NCI-H146 treated with DMSO at 0.1 percent for 48 hours (cell line): ENCODE measurements around the gene IL1RAP.
"Not testable (repeated sequence)": the region's sequence is repeated elsewhere in the genome, so short reads cannot be mapped to it uniquely, and the experiment has no call there.

ENCODE experiments used
- DNase-seq: peaks from one replicate; lab custom pipeline; 2025; ENCODE audit not compliant: unreplicated experiment; lab: John Stamatoyannopoulos, UW

IL1RAP gene, protein sequence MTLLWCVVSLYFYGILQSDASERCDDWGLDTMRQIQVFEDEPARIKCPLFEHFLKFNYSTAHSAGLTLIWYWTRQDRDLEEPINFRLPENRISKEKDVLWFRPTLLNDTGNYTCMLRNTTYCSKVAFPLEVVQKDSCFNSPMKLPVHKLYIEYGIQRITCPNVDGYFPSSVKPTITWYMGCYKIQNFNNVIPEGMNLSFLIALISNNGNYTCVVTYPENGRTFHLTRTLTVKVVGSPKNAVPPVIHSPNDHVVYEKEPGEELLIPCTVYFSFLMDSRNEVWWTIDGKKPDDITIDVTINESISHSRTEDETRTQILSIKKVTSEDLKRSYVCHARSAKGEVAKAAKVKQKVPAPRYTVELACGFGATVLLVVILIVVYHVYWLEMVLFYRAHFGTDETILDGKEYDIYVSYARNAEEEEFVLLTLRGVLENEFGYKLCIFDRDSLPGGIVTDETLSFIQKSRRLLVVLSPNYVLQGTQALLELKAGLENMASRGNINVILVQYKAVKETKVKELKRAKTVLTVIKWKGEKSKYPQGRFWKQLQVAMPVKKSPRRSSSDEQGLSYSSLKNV

DNA sequence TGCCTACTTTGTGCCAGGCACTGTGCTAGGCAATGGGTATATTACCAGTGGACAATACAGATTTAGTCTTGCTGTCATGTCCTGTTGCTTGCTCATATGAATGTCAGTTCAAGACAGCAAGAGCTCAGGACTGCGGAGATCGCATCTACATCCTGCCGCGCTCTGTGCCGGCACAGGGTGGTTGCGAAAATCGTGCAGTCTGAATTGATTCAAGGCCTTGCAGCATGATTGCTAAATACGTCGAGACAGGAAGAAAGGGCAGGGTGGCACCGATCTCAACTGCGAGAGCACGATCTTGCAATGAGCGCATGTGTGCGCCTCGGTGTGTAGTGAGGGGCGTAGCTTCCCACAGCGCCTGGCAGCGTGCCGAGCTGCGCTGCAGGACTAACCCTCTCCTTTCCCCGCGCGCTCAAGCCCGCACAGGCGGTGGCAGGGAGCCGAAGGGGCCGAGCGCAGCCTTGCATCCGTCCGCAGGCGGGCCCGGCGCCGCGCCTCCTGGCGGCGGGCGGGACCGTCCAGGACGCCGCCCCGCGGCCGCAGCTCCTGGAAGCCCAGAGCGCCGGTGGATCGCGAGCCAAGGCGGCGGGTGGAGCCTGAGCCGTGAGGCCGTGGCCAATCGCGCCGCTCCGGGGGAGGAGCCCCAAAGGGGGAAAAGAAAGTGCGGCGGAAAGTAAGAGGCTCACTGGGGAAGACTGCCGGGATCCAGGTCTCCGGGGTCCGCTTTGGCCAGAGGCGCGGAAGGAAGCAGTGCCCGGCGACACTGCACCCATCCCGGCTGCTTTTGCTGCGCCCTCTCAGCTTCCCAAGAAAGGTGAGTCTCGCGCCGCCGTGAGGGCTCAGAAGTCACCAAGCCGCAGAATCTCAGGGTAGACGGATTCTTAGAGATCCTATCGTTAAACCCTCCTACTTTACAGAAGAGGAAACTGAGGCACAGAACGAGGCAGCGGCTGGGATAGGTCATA, at the start of gene IL1RAP:
Gene IL1RAP, plus strand, starts transcription at position 677 of the 962 bp plus-strand sequence. CDS start 50,205 bp downstream, outside the sequence.
- DNase-seq: peak; percentile 95

DNA sequence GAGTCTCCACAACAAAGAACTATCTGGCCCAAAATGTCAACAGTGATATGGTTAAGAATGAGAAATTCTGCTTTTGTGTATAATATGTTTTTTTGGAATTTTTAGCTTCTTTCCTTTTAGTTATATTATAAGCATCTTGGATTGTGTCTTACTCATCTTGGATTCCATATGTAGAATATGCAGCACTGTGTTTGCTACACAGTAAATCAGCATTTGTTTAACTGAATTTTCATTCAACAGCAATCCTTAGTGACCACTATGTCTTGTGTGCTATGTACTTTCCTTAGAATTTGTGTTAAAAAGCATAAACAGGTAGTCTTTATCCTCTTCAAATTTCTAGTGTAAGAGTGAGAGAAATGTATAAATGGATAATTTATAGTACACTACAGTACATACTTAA, 46.0 kb upstream of the IL1RAP start:
- DNase-seq: no peak

DNA sequence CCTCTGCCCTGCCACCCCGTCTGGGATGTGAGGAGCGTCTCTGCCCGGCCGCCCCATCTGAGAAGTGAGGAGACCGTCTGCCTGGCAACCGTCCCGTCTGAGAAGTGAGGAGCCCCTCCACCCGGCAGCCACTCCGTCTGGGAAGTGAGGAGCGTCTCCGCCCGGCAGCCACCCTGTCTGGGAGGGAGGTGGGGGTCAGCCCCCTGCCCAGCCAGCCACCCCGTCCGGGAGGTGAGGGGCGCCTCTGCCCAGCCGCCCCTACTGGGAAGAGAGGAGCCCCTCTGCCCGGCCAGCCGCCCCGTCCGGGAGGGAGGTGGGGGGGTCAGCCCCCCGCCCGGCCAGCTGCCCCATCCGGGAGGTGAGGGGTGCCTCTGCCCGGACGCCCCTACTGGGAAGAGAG, 40.6 kb upstream of the IL1RAP start:
- not testable (repeated sequence) for DNase-seq

DNA sequence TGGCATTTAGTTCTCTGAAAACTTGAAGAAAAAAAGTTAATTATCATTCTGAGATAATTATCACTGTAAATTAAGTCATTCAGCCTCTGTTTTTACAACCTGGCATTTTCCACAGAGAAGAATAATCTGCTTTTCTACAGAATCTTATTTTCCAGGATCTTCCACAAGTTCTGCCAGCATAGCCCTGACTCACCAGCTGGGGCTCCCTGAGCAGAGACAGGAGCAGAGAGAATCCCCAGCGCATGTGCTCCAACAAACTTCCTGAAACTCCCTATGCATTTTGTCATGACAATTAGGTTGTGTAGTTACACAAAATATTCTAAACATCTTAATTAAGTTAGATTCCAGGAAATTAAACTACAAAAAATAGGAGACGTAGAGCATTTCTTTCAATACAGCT, 32.1 kb upstream of the IL1RAP start:
- DNase-seq: no peak

DNA sequence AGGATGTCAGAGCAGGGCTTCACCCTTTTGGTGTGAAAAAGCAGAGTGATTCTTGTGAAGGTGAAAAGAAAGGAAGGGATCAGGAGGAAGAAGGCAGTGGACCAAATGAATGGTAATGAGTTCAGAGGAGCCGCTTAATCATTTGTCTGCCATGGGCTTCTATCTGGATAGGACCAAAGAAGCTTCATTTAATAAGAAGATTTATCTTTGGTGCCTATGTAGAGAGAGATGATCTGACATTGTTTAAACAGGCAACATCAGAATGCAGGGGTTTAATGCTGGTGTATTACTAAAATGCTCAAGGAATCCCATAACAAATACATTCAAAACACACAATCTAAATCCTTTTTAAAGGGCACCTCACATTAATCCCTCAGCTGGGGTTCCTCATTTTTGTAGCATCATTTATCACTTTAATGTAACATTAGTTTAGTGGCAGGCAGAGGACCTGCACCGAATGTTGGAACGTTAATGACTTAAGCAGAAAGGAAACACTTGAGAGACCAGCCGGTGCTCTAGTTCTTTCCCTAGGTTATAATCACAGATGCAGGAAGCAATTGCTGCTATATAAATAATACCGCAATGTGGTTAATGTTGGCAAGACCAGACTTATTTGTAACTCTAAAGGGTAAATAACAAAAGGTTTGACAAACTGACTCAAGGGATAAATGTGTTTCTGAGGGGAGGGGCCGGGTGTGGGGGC, 27.9 kb upstream of the IL1RAP start:
- DNase-seq: peak; percentile 28

DNA sequence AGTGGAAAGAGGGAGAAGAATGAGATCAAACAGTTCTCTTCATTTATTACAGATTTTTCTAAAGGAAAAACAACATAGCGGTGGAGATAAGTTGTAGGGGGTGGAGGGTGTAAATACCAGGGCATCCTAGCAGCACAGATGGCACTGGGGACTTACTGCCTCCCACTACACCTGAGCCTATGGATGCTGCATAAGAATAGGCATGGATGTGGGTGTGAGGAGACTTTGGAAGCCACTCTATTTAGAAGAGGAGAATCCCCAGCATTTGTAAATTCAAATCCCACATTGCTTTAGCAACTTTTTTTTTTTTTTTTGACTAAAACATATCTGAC, 27.4 kb upstream of the IL1RAP start:
- DNase-seq: no peak

DNA sequence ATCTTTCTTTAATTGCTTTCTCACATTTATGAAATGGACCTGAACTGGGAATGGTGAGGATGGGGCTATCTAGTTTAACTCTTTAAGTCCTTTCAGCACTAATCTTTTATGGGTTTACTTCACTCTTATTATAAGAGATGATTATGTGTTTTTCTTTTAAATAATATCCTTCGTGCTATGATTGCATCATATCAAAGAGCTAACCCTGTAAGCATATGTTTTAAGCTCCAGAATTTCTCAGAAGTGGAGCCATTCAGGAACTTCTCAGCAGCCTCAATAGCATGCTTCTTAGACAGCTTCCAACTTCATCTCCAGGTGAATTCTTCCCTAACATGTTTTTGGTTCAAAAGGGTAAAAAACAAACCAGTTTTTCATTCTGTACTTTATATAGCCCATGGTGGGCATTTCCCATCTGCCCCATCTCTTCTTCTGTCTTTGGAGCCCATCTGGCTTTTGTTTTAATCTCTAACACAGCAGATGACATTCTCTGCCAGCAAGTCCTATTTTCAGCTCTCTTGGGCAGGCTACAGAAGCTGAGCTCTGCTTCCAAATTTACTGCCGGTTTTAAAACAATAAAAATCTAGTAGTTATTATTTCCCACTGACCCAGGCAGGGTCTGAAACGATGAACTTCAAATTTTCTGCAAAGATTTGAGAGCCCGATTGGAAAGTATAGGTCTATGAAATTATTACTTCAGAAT, 26.8 kb upstream of the IL1RAP start:
- no peak for DNase-seq

DNA sequence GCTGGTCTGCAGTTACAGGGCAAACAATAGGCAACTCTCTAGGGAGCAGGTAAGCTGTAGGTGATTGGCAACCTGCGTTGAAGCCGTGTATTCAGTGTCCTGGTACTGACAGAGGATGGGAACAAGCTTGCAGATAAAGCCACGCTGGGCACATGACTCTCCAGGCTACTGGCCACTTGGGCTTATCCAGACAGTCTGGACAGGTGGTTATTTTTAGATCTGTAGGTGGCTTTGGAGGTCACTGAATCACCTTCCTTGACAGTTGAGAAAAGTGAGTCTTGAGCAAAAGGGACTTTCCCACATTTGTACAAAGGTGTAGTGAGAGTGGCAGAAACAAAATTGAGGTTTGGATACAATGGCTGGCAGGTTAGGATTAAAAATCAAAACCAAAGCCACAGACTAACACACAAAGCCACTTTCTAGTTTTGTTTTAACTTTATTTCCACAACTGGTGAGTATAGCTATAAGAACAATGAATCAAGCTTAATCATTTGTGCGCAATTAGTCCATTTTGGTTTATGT, 22.3 kb upstream of the IL1RAP start:
- no peak for DNase-seq

DNA sequence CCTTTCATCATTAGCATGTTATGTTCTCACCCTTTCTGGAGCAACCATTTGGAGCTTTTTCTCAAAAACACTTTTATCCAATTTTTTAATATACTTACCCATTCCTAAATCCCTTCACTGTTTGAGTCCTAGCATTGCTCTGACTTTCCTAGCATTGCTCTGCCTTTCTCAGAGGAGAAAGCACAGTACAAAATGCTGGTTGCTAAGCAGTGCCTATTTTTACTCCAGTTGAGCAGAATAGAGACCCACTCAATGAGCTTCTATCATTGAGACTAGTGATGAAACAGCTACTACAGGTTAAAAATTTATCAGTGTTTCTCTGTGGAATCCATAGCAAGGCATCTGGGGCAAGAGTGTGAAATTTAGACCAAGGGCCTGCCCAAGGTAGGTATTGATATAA, 21.8 kb upstream of the IL1RAP start:
- no peak for DNase-seq

DNA sequence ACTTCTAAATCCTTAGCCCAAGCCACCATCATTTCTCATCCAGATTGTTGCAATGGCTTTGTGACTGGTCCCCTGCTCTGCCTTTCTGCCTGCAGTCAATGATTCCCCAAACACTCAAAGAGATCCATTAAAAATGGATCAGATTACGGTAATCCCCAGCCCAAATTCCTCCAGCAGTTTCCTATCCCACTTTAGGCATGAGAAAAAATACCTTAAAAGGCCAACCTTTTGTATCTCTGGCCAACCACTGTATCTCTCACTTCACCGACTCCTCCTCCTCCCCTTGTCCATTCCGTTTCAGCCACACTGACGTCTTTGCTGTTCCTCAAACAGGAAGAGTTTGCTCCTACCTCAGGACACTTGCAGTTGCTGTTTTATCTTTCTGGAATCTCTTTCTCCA, 20.9 kb upstream of the IL1RAP start:
- no peak for DNase-seq

DNA sequence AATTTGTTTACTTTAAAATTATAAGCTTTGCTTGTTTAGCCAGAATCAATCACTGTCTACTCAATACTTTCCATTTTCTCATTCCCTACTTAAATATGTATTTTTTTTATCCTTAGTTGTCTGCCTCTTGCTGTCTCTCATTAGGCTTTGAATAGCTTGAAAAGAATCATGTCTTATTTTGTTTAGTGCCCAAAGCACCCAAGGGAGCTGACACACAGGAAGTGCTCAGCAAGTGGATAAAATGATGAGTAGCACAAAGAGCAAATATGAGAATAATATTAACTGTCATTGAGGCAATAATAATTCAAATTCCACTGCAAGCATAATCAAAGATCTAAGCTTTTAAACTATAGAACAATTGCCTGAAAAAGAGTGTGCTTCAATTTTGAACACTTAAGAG, 19.0 kb upstream of the IL1RAP start:
- DNase-seq: no peak

DNA sequence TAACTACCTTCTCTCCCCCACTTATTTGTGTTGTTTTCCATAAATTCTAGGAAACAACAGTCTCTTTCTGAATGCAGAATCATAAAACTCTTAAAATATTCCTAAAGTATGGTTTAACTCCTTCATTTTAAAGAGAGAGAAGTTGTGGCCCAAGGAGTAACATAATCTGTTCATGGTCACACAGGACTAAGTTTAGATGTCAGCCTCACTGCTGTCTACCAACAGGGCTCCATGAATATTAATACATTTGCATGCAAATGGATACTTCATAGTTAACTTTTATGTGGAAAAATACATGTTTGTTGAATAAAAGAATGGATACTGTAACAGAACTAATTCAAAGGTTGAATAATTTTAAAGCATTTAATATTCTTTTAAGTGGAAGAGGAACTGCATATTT, 18.5 kb upstream of the IL1RAP start:
- DNase-seq: no peak

DNA sequence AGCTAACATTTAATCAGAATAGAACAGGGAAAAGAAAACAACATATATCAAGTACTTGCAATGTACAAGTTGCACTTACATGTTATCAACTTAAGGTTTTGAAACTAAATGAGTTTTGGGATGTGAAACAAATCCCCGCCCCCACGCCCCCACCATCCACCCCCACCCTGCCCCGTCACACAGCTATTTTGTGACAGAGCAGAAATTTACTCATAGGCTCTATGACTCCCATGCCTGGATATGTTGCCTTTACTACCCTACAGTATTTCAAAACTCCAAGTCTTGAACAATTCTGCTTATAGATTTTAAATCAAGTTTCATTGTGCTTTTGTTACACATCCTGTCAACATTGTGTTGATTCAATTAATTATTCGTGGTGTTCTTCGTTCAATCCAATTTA, 18.1 kb upstream of the IL1RAP start:
- no peak for DNase-seq

DNA sequence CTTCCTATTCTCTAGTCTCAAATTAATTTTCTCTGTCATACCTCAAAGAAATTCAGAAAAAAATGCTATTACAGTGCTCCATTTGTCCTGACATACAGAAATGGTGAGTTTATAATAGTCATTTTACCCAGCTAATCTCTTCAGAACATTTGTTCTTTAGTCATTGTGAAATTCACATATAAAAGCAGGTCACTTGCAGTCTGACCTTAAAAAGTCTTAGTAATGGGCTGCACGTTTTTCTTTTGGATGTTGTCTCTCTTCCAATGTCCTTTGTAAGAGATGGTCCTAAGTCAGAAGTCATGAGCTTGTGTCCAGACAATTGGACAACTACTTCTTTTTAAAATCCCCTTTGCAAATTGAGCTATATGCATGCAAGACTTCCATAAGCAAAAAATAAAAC, 17.0 kb upstream of the IL1RAP start:
- DNase-seq: no peak

DNA sequence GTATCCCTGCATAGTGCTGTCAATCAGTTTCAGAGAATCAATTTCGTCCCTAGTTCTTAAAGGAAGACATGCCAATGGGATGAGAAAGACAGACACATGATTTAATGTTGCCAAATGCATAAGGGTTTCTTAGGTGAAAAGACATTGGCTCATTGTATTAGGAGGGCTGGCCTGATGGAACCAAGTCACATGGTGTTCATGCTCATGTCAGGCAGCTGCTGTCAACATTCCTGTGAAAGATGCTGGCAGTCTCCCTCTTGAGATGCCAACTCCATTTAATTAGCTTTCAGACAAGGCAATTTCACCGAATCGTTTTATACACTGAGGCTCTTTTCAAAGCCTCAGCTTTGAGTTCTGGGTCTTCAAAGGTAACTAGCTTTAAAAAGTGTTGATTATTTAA, 16.1 kb upstream of the IL1RAP start:
- DNase-seq: no peak

DNA sequence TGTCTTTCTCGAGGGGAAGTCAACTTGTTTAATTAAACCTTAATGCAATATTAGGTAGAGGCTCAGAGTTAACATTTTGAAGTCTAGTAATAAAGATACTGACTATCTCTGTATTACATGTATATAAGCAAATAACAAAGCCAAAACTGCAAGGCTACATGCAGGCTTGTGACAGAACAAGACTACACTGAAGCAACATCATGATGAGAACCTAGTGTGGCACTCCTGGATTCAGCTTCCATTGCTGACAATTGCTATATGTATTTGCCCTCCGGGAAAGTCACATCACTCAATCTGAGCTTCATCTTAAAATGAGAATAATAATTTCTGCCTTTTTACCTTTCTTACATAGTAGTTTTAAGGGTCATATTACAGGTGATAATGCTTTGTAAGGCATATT, 15.6 kb upstream of the IL1RAP start:
- no peak for DNase-seq

DNA sequence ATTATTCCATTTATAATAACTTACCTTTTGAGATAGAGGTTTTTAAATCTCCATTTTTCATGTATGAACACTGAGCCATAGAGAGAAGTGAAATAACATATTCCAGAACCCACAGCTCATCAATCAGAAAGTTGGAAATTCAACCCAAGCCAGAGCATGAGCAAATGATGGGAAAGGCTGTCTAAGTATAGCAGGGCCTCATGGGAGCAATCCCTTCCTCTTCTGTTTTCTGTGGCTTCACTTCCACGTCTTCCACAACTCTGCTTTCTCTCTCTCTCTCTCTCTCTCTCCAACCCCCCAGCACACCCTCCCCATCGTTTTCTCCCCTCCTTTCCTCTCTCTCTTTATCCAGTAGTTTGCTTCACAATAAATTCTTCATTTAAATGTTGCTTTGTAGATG, 14.8 kb upstream of the IL1RAP start:
- DNase-seq: no peak

DNA sequence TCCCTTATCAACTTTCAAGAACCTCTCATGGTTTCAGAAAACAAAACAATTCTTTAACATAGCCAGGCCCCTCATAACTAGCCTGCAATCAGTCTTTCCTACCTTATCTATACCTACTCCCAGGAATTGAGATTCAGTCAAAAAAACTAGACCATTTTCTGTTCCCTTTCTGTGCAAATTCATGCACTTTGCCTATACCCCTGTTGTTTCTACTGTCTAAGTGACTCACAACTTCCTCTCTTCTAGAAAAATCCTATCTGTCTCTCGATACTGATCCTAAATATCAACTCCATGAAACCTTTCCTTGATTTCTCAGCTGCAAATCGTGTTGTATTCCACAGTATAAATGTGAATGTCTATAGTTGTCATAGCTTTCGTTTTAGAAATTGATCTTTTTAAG, 10.9 kb upstream of the IL1RAP start:
- DNase-seq: no peak

DNA sequence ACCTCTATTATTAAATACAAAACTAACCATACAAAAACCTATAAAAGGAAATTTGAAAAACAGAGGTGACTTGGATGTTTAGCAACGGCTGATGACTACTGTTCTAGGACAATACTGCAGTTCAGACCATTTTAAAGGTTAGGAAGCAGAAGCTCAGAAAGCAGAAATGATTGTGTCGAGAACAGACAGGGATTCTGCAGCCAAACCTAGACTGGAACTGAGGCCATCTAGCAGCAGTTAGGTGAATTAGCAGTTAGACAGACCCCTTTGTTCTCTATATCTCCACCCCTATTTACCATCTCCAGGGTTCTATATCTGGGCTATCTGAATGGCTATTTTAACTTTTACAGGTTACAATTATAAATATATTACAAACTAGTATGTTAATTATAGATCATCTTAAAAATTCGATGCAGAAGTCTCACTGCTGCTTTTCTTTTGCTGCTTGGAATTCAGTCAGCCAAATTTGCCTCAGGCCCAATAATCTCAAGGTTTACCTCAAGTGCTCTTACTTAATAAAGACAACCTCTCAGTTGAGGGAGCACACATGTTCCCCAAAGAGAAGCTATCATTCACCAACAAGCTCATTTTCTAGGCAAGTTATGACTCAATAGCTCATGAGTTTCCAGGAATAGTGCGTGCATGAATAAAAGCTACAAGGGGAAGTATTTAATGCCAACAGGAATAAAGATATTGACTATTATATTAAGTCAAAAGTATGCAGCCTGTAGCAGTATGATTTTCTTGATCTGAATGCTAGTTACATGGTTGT, 9.3 kb upstream of the IL1RAP start:
- peak; percentile 39 for DNase-seq
